ENCODE results near the gene RAP1A. TPM values are rescaled to one million over a fixed set of nuclear protein-coding genes. Genes with fewer than 3 reads are reported as not detected.
A peak's percentile ranks its signal among the peaks of the same experiment; 100 is the strongest.

The RAP1A gene
- total RNA-seq, 1 experiment from 2014 or later, result 26.7 TPM

- Histone ChIP-seq H3K27me3 (ENCODE audit: insufficient read depth, low read length) (no peaks in the 10 kb centered on the region), H2AK5ac (ENCODE audit: insufficient read length, low read length) (no peak overlapping the region), H3K79me1 (ENCODE audit: insufficient read depth, low read depth, low read length, poor library complexity, severe bottlenecking) (peaks cover 5% of the 10 kb centered on the region), H2BK12ac (ENCODE audit: insufficient read length, low read depth, low read length) (no peak overlapping the region), H4K20me1 (ENCODE audit: control insufficient read depth, insufficient read depth, insufficient read length) (no peaks in the 10 kb centered on the region), H2BK5ac (ENCODE audit: insufficient read length, low read length) (no peak overlapping the region), H3K56ac (ENCODE audit: insufficient read length, low read depth, low read length) (no peak overlapping the region), H2BK15ac (ENCODE audit: low read depth, low read length) (no peak overlapping the region), H3K18ac (ENCODE audit: insufficient read length, low read depth, low read length) (no peak overlapping the region), H3K4me2 (ENCODE audit: insufficient read depth, insufficient read length, low read length) (no peak overlapping the region), H3K23me2 (ENCODE audit: insufficient read length, low read depth, low read length, poor library complexity, severe bottlenecking) (no peaks in the 10 kb centered on the region), H3K14ac (ENCODE audit: insufficient read depth, low read length) (no peak overlapping the region), H2AFZ (ENCODE audit: low read length) (no peak overlapping the region), H3K9ac (ENCODE audit: extremely low read depth, insufficient read length, low read length) (no peak overlapping the region), H3K9me3 (ENCODE audit: control insufficient read depth, low read depth, low read length) (no peaks in the 10 kb centered on the region), H3T11ph (ENCODE audit: low read length) (no peak overlapping the region), H4K5ac (ENCODE audit: insufficient read length, low read depth, low read length) (no peak overlapping the region), H3K27ac (ENCODE audit: insufficient read length, low read depth, low read length) (no peak overlapping the region), H3K4me1 (ENCODE audit: insufficient read depth, low read length) (0 out of 2 replicates have a peak, but pooled peaks cover 2% of the 10 kb centered on the region), H3K4ac (ENCODE audit: low read depth, low read length) (no peak overlapping the region), H2BK20ac (ENCODE audit: low read depth, low read length, poor library complexity, severe bottlenecking) (no peak overlapping the region), H2BK120ac (ENCODE audit: low read depth, low read length, poor library complexity, severe bottlenecking) (no peak overlapping the region), H4K91ac (ENCODE audit: insufficient read length, low read depth, low read length) (no peak overlapping the region), H3K79me2 (ENCODE audit: insufficient read depth, low read length) (peaks cover 8% of the 10 kb centered on the region), H3K23ac (ENCODE audit: insufficient read length, low read depth, low read length) (no peak overlapping the region), H4K8ac (replicated peaks; ENCODE audit: insufficient read length, low read depth, low read length) (no peak overlapping the region)
- Mint-ChIP-seq H3K27ac (peak overlapping the region in 2 of 3 experiments; percentile 21 to 50; a peak in 1 of 7 replicates), H3K9me3 (no peaks in the 10 kb centered on the region), H3K36me3 (ENCODE audit: insufficient read depth in 1 of 3, low read depth in 3 of 3) (no peaks in the 10 kb centered on the region; a peak in 1 of 7 replicates), H3K27me3 (ENCODE audit: low read depth) (no peaks in the 10 kb centered on the region), H3K4me1 (peaks cover 9 to 10% of the 10 kb centered on the region in 2 experiments), H3K4me3 (no peak overlapping the region)
- WGBS (ENCODE audit: extremely low coverage, insufficient read length, low lambda C conversion rate), result no CpG with 5 or more reads among the region's 4 CpGs
- TF ChIP-seq, protein P1, sequence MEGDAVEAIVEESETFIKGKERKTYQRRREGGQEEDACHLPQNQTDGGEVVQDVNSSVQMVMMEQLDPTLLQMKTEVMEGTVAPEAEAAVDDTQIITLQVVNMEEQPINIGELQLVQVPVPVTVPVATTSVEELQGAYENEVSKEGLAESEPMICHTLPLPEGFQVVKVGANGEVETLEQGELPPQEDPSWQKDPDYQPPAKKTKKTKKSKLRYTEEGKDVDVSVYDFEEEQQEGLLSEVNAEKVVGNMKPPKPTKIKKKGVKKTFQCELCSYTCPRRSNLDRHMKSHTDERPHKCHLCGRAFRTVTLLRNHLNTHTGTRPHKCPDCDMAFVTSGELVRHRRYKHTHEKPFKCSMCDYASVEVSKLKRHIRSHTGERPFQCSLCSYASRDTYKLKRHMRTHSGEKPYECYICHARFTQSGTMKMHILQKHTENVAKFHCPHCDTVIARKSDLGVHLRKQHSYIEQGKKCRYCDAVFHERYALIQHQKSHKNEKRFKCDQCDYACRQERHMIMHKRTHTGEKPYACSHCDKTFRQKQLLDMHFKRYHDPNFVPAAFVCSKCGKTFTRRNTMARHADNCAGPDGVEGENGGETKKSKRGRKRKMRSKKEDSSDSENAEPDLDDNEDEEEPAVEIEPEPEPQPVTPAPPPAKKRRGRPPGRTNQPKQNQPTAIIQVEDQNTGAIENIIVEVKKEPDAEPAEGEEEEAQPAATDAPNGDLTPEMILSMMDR (conservative IDR thresholded peaks at IDR 0.05), result no peak
- DNase-seq, result no peak
Observed at GRCh38 chr1:111629190-111629954, 9.8 kb downstream of the RAP1A start.
